Erythroblast (primary cell): ENCODE data around the gene COL4A2.

Experiments
- GATA1 ChIP-seq: IDR thresholded peaks from 2 replicates; pipeline ENCODE4 v1.6.1; 2011; ENCODE audit warnings: low read depth, mild to moderate bottlenecking, control low read depth, low read length, moderate library complexity
- POLR2A ChIP-seq: IDR thresholded peaks from 2 replicates; pipeline ENCODE4 v1.6.1; 2011; ENCODE audit warnings: mild to moderate bottlenecking, low read length

- no peak for TF ChIP-seq POLR2A
- TF ChIP-seq GATA1, result no peak
These were observed 35.4 kb downstream of the COL4A2 start for GRCh38 chr13:110342474-110342873.
